Large intestine (tissue), 3 donors: Measurements from ENCODE around the gene ILRUN. TPM values are rescaled to one million over a fixed set of nuclear protein-coding genes. Genes with fewer than 3 reads are reported as not detected.

ENCODE experiments used
- DNase-seq, 2 donors: peaks; one replicate each; pipeline versions ENCODE4 v3.0.0 to v3.0.0-alpha.2; 2013
- H3K27ac ChIP-seq: one replicate; pipeline ENCODE4 v1.5.1; 2013; ENCODE audit warnings: low read length
- H3K27me3 ChIP-seq: 2 replicates; pipeline ENCODE4 v1.6.1; 2013; ENCODE audit warnings: low read length; ENCODE audit not compliant: control insufficient read depth, insufficient read depth
- H3K36me3 ChIP-seq: 2 replicates; pipeline ENCODE4 v1.6.1; 2013; ENCODE audit warnings: low read length; ENCODE audit not compliant: control insufficient read depth, insufficient read depth
- H3K4me1 ChIP-seq: one replicate; pipeline ENCODE4 v1.6.1; 2013; ENCODE audit warnings: low read length; ENCODE audit not compliant: control insufficient read depth, insufficient read depth
- H3K4me3 ChIP-seq: one replicate; pipeline ENCODE4 v1.5.1; 2013; ENCODE audit warnings: low read length
- H3K9me3 ChIP-seq: one replicate; pipeline ENCODE4 v1.6.1; 2013; ENCODE audit warnings: mild to moderate bottlenecking, low read depth, low read length, moderate library complexity; ENCODE audit not compliant: control insufficient read depth
- WGBS: methylation state at CpG from one replicate; pipeline ENCODE4 v1.1.5; 2013; ENCODE audit warnings: low lambda C conversion rate; ENCODE audit not compliant: insufficient coverage; 5-methylcytosine and 5-hydroxymethylcytosine counted together
- polyA plus RNA-seq: library from polyadenylated mRNA; unstranded; fragments of 120-200 nt; gene quantifications from one replicate; pipeline ENCODE4 v1.2.1, GENCODE V29; 2013

Gene ILRUN
- polyA plus RNA-seq, 1 donor, result 44.4 TPM

DNA sequence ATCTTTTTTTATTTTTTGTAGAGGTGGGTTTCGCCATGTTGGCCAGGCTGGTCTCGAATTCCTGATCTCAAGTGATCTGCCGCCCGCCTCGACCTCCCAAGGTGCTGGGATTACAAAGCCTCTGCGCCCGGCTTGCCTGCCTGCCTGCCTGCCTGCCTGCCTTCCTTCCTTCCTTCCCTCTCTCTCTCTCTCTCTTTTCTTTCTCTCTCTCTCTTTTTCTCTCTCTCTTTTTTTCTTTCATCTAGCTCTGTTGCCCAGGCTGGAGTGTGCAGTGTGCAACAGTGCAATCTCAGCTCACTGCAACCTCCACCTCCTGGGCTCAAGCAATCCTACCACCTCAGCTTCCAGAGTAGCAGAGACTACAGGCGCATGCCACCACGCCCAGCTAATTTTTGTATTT is 4.6 kb upstream of the ILRUN start:
- H3K36me3 ChIP-seq, result no peaks in the 10 kb centered on the region
- WGBS, result 89% methylated on average over 5 of the region's 9 CpGs
- no peak for DNase-seq

DNA sequence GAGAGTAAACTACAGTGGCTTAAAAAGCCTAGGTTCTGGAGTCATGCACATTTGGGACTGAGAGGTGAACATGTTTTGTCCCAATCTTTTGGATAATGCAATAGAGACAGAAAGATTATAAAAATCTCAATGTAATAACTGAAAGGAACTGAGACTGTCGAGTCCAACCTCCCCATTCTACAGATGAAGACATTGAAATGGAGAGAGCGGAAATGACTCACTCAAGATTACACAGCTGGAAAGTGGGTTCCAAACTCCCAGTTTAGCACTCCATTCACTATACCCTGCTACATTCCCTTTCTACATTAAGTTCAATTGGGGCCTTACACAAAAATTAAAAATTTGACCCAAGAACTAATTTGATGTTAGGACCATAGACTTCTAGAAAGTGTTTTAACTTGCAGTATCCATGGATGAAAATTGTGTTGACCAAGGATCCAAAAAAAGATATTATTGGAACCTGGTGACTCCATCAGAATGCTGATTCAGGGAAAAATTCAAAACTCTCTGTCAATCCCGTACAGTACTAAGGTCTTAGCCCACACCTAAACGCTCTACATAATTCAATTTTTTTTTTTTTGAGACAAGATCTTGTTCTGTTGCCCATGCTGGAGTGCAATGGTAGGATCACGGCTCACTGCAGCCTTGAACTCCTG is 1.5 kb upstream of the ILRUN start:
- WGBS, result 100% methylated on average over 1 of the region's 5 CpGs

More for the DNA sequence above, 4.6 kb upstream of the ILRUN start:
- Histone ChIP-seq H3K4me1 (no peaks in the 10 kb centered on the region), H3K27ac (no peak overlapping the region), H3K4me3 (no peak overlapping the region), H3K27me3 (no peaks in the 10 kb centered on the region), H3K9me3 (peaks cover under 1% of the 10 kb centered on the region)

DNA sequence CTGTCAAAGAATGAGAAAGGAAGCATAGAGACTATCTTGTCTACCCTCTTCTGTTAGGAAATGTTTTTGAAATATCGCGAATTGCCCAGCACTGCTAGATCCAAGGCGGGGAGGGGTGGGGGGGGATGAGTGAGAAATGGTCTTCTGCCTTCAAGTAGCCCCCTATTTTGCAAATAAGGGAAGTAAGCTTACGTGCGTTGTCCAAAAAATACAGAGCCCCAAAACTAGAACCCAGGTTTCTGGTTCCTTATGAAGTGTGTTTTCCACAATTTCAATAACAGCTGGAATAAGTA is 923 bp upstream of the ILRUN start:
- H3K36me3 ChIP-seq, result no peaks in the 10 kb centered on the region
- peaks cover 10% of the 10 kb centered on the region for H3K4me1 ChIP-seq
- peak overlapping the region; percentile 90 for H3K27ac ChIP-seq
- DNase-seq, result no peak
- no CpG with 5 or more reads among the region's 5 CpGs for WGBS
- H3K9me3 ChIP-seq, result peaks cover 2% of the 10 kb centered on the region
- no peaks in the 10 kb centered on the region for H3K27me3 ChIP-seq
- peak overlapping the region; percentile 100 for H3K4me3 ChIP-seq

More for the DNA sequence above, 1.5 kb upstream of the ILRUN start:
- Histone ChIP-seq H3K4me1 (peaks cover 10% of the 10 kb centered on the region), H3K9me3 (peaks cover 2% of the 10 kb centered on the region), H3K27me3 (no peaks in the 10 kb centered on the region), H3K4me3 (no peak overlapping the region), H3K27ac (no peak overlapping the region), H3K36me3 (no peaks in the 10 kb centered on the region)
- DNase-seq, result no peak

DNA sequence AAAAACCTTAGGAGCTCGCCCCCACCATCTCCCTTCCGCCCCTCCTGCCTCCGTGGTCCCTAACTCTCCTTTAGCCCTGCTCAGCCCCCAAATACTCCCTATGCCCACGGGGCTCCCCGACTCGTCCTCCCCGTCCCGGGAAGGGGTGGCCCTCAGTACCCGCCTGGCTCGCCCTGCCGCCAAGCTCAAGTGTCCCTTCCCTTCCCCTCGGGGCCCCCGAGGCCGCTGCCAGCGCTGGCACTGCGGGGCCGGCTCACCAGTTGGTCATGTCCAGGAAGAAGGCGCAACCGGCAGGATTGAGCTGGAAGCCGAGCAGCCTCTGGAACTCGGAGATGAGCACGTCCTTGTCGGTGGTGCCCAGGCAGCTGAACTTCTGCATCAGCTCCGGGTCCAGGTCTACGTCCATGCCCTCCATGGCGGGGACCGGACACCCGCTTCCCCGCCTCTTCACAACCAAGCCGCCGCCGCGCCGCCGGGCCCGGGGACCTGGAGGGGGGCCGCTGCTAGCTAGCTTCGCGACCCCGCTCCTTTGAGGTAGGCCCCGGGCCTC is 303 bp downstream of the ILRUN start:
- H3K27ac ChIP-seq, result peak overlapping the region; percentile 94
- peaks cover 2% of the 10 kb centered on the region for H3K9me3 ChIP-seq
- no peaks in the 10 kb centered on the region for H3K27me3 ChIP-seq
- H3K4me3 ChIP-seq, result peak overlapping the region; percentile 100
- no peaks in the 10 kb centered on the region for H3K36me3 ChIP-seq
- H3K4me1 ChIP-seq, result peaks cover 10% of the 10 kb centered on the region
- peak in 1 of 2 donors; percentile 78 for DNase-seq
- 0% methylated on average over 3 of the region's 41 CpGs for WGBS

DNA sequence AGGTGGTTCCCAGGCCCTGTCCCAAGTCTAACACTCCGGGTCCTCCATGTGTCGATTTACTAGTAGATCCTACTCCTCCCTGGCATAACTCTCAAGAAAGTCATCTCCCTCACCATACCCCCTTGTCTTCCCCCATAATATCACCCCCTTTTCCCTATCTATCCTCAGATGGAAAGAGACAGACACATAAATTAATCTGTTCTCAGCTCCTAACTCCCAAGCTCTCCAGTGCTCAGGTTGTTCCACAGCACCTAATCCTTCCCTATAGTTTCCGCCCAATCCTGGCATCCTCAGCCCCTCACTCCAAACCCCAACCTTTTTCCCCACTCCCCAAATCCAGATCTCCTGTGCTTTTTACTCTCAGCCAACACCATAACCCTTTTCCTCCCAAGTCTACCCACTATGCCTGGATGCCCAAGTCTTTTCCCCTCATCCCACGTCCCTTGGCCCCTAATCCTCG is 808 bp downstream of the ILRUN start:
- peak overlapping the region; percentile 100 for H3K4me3 ChIP-seq
- no CpG with 5 or more reads among the region's 5 CpGs for WGBS
- DNase-seq, result no peak

DNA sequence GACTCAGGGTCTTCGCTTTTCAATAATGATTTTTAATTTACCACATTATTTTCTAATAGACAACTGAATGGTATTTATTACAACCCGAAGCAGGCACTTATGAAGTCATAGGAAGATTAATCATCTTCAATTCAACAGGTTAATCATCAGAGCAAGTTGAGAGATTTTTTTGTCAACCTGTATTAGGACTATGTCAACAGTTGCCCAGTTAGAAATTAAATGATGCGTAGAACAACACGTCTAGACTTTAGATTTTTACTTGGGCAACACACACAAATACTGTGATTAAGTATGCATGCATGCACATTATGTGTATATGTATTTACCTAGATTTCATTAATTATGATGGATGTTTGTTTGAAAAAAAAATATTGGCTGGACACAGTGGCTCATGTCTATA is 4.3 kb downstream of the ILRUN start:
- Histone ChIP-seq H3K27me3 (no peaks in the 10 kb centered on the region), H3K27ac (no peak overlapping the region), H3K36me3 (peaks cover 9% of the 10 kb centered on the region), H3K9me3 (peaks cover 2% of the 10 kb centered on the region), H3K4me1 (peaks cover 10% of the 10 kb centered on the region), H3K4me3 (no peak overlapping the region)
- WGBS, result 100% methylated on average over 3 of the region's 4 CpGs
- DNase-seq, result no peak

More for the DNA sequence above, 808 bp downstream of the ILRUN start:
- Histone ChIP-seq H3K27ac (peak overlapping the region; percentile 94), H3K36me3 (no peaks in the 10 kb centered on the region), H3K27me3 (no peaks in the 10 kb centered on the region), H3K9me3 (peaks cover 2% of the 10 kb centered on the region), H3K4me1 (peaks cover 10% of the 10 kb centered on the region)

DNA sequence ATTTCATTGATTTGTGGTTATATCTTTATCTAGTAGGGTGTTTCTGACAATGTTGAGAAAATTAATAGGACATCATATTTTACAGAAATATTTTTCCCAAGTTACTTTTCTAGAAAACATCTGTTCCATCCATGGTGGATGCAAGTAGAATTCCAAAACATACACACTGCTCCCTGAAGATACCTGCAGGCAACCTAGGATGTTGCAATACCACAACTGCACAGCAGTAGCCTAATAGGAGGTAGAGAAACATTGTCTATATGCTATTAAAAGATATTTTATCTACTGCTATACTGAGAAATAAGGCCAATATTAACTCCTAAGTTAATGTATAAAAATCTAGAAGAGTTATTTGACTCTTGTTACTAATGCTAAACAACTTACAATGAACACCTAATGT is 6.8 kb downstream of the ILRUN start:
- Histone ChIP-seq H3K4me1 (peaks cover 10% of the 10 kb centered on the region), H3K36me3 (peaks cover 9% of the 10 kb centered on the region), H3K27ac (no peak overlapping the region), H3K27me3 (no peaks in the 10 kb centered on the region), H3K9me3 (no peaks in the 10 kb centered on the region), H3K4me3 (no peak overlapping the region)
- no peak for DNase-seq

DNA sequence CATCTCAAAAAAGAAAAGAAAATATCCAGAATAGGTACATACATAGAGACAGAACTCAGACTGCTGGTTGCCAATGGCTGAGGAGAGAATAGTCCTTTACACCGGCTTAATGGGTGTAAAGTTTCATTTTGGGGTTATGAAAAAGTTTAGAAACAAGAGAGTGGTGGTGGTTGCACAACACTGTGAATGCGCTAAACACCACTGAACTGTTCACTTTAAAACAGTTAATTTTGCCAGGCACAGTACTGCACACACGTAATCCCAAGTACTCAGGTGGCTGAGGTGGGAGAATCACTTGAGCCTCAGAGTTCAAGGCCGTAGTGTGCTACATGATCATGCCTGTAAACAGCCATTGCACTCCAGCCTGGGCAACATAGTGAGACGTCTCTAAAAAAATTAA is 7.6 kb downstream of the ILRUN start:
- Histone ChIP-seq H3K36me3 (peaks cover 9% of the 10 kb centered on the region), H3K4me3 (no peak overlapping the region), H3K27me3 (no peaks in the 10 kb centered on the region), H3K27ac (no peak overlapping the region), H3K4me1 (peaks cover 4% of the 10 kb centered on the region), H3K9me3 (no peaks in the 10 kb centered on the region)
- DNase-seq, result no peak
- no CpG with 5 or more reads among the region's 5 CpGs for WGBS

DNA sequence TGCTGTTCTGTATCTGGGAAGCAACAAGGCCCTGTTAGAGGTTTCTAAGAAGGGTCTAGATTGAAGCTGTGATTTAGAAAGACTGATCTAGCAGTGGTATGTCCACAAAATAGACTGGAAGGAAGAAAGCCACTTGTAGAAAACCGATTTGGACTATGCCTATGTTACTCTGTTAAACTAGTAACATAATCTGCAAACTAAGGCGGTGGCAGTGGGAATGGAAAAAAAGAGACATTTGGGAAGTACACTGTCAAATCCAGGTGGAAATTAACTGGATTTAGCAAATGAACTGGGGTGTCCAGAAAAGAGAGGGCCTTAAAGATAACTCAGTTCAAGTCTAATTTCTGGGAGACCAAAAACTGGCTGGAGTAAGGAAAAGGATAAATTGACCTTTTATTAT is 11.6 kb downstream of the ILRUN start:
- no peaks in the 10 kb centered on the region for H3K27me3 ChIP-seq
- H3K36me3 ChIP-seq, result peaks cover 9% of the 10 kb centered on the region
- H3K4me1 ChIP-seq, result peaks cover 5% of the 10 kb centered on the region
- WGBS, result 92% methylated on average over 2 of the region's 2 CpGs
- DNase-seq, result no peak
- H3K4me3 ChIP-seq, result no peak overlapping the region
- no peak overlapping the region for H3K27ac ChIP-seq
- H3K9me3 ChIP-seq, result no peaks in the 10 kb centered on the region

DNA sequence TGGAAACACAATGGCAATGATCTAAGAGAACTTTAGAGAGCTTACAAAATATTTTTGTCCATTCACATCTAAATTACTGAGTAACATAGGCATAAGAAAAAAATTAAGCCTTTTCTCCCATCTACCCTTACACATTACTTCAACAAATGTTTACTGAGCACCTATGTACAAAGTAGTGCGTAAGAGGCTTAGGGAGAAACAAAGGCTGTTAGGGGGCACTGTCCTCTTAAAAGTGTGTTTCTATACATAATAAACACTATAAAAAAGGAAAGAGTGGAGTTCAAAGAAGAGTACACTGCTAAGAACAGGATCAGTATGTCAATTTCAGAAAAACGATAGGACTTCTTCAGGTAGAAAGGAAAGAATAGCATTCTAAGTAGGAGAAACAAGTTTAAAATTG is 12.2 kb downstream of the ILRUN start:
- Histone ChIP-seq H3K4me3 (no peak overlapping the region), H3K27ac (no peak overlapping the region), H3K27me3 (no peaks in the 10 kb centered on the region), H3K4me1 (peaks cover 8% of the 10 kb centered on the region), H3K9me3 (no peaks in the 10 kb centered on the region), H3K36me3 (peaks cover 9% of the 10 kb centered on the region)
- DNase-seq, result no peak
- WGBS, result 67% methylated on average over 1 of the region's 2 CpGs
